Measurements from ENCODE around the gene TFPT. TPM values are rescaled to one million over a fixed set of nuclear protein-coding genes. Genes with fewer than 3 reads are reported as not detected.
"Not testable (repeated sequence)": the region's sequence is repeated elsewhere in the genome, so short reads cannot be mapped to it uniquely, and the experiment has no call there.

The TFPT gene
- total RNA-seq, 1 donor from 2014 or later = 24.5 TPM

- no peak overlapping the region for H3K4me3 Mint-ChIP-seq
- TF ChIP-seq CTCF (conservative IDR thresholded peaks at IDR 0.05) = no peak
- H3K27ac Mint-ChIP-seq (ENCODE audit: unreplicated experiment) = no peak overlapping the region
- peaks cover 5% of the 10 kb centered on the region for H3K4me1 Mint-ChIP-seq
- H3K36me3 Mint-ChIP-seq (ENCODE audit: low read depth) = no peaks in the 10 kb centered on the region
- peaks cover 56% of the 10 kb centered on the region for H3K27me3 Mint-ChIP-seq (ENCODE audit: low read depth)
- H3K9me3 Mint-ChIP-seq = peaks cover 2% of the 10 kb centered on the region
- no peak for DNase-seq (ENCODE audit: low read depth, low spot score)
These were observed 18.8 kb downstream of the TFPT start for GRCh38 chr19:54096617-54097106.

GRCh38 chr19:54095859-54096616 lies 19.4 kb downstream of the TFPT start:
- not testable (repeated sequence) for H3K36me3 Mint-ChIP-seq (ENCODE audit: low read depth); H3K27ac Mint-ChIP-seq (ENCODE audit: unreplicated experiment); H3K9me3 Mint-ChIP-seq; H3K4me3 Mint-ChIP-seq; H3K4me1 Mint-ChIP-seq
- H3K27me3 Mint-ChIP-seq (ENCODE audit: low read depth) = peaks cover 61% of the 10 kb centered on the region
- DNase-seq (ENCODE audit: low read depth, low spot score) = peak; percentile 46

- Mint-ChIP-seq H3K4me3 (no peak overlapping the region), H3K4me1 (peaks cover 5% of the 10 kb centered on the region), H3K27ac (ENCODE audit: unreplicated experiment) (no peak overlapping the region), H3K36me3 (ENCODE audit: low read depth) (no peaks in the 10 kb centered on the region), H3K27me3 (ENCODE audit: low read depth) (peaks cover 63% of the 10 kb centered on the region), H3K9me3 (peaks cover 2% of the 10 kb centered on the region)
- TF ChIP-seq CTCF (conservative IDR thresholded peaks at IDR 0.05) = no peak
- no peak for DNase-seq (ENCODE audit: low read depth, low spot score)
These were observed 20.2 kb downstream of the TFPT start for GRCh38 chr19:54095136-54095858.

- H3K36me3 Mint-ChIP-seq (ENCODE audit: low read depth) = no peaks in the 10 kb centered on the region
- peaks cover 59% of the 10 kb centered on the region for H3K27me3 Mint-ChIP-seq (ENCODE audit: low read depth)
- no peak overlapping the region for H3K4me3 Mint-ChIP-seq
- H3K9me3 Mint-ChIP-seq = peaks cover 2% of the 10 kb centered on the region
- H3K4me1 Mint-ChIP-seq = peaks cover 5% of the 10 kb centered on the region
- DNase-seq (ENCODE audit: low read depth, low spot score) = no peak
- TF ChIP-seq CTCF (conservative IDR thresholded peaks at IDR 0.05) = no peak
- no peak overlapping the region for H3K27ac Mint-ChIP-seq (ENCODE audit: unreplicated experiment)
These were observed 20.9 kb downstream of the TFPT start for GRCh38 chr19:54094426-54095000.

- no peak overlapping the region for H3K27ac Mint-ChIP-seq (ENCODE audit: unreplicated experiment)
These were observed 31.0 kb downstream of the TFPT start for GRCh38 chr19:54084410-54084809.

More at GRCh38 chr19:54084410-54084809, 31.0 kb downstream of the TFPT start:
- H3K36me3 Mint-ChIP-seq (ENCODE audit: low read depth) = no peaks in the 10 kb centered on the region
- no peaks in the 10 kb centered on the region for H3K4me1 Mint-ChIP-seq
- no peak for DNase-seq (ENCODE audit: low read depth, low spot score)
- no peak for TF ChIP-seq CTCF (conservative IDR thresholded peaks at IDR 0.05)
- H3K27me3 Mint-ChIP-seq (ENCODE audit: low read depth) = peaks cover 18% of the 10 kb centered on the region
- peaks cover 2% of the 10 kb centered on the region for H3K9me3 Mint-ChIP-seq
- no peak overlapping the region for H3K4me3 Mint-ChIP-seq
